HEK293 (cell line): ENCODE data around the gene TNXB.
A peak's percentile ranks its signal among the peaks of the same experiment; 100 is the strongest.

Experiments
- CTCF ChIA-PET: fragments of 350-600 bp; formaldehyde crosslinking; extraction: SDS; loops from one replicate; lab custom pipeline; 2021; ENCODE audit warnings: antibody characterized with exemption; lab: Yijun Ruan, JAX
- POLR2A ChIA-PET: fragments of 300-600 bp; formaldehyde crosslinking; extraction: SDS; loops from one replicate; lab custom pipeline; 2020; ENCODE audit warnings: antibody characterized with exemption, inconsistent platforms; lab: Yijun Ruan, JAX
- H3K27ac ChIP-seq: fragments of 200-500 bp; sonication (Bioruptor generic); 2 replicates; pipeline ENCODE4 v1.5.1; 2014; ENCODE audit warnings: low read depth, low read length, control low read depth, inconsistent platforms; ENCODE audit errors: extremely low read depth
- H3K36me3 ChIP-seq, 2 experiments: fragments of 200-500 bp in 1 of 2; sonication (Bioruptor generic) in 1 of 2; 1 replicate in 1 of 2; 2 replicates in 1 of 2; pipeline ENCODE4 v1.5.1; 2014 to 2017; ENCODE audit warnings: inconsistent platforms in 2 of 2, low read length in 2 of 2; ENCODE audit not compliant: control insufficient read depth in 2 of 2, insufficient read depth in 1 of 2
- H3K4me1 ChIP-seq: fragments of 200-500 bp; sonication (Bioruptor generic); 2 replicates; pipeline ENCODE4 v1.5.1; 2014; ENCODE audit warnings: mild to moderate bottlenecking, low read length, inconsistent platforms; ENCODE audit not compliant: control insufficient read depth, insufficient read depth
- H3K4me3 ChIP-seq: 2 replicates; pipeline ENCODE4 v1.5.1; 2011; ENCODE audit warnings: low read depth, mild to moderate bottlenecking, control low read depth, low read length, moderate library complexity
- H3K9me3 ChIP-seq: fragments of 200-500 bp; sonication (Bioruptor generic); 2 replicates; pipeline ENCODE4 v1.5.1; 2014; ENCODE audit warnings: low read depth, low read length, inconsistent platforms; ENCODE audit not compliant: control insufficient read depth, insufficient read depth
- HOXA7 ChIP-seq: sonication (generic); formaldehyde crosslinking; IDR thresholded peaks from 2 replicates; pipeline ENCODE4 v1.8.1; 2022; ENCODE audit warnings: missing genetic modification reagents, borderline replicate concordance
- KLF17 ChIP-seq: fragments of 450-650 bp; formaldehyde crosslinking; IDR thresholded peaks from 2 replicates; pipeline ENCODE4 v1.5.1; 2016; ENCODE audit warnings: missing biosample characterization, missing genetic modification characterization
- KLF9 ChIP-seq: fragments of 450-650 bp; formaldehyde crosslinking; IDR thresholded peaks from 2 replicates; pipeline ENCODE4 v1.5.1; 2016; ENCODE audit warnings: missing biosample characterization, missing genetic modification characterization, low read depth
- PATZ1 ChIP-seq: fragments of 450-650 bp; formaldehyde crosslinking; IDR thresholded peaks from 2 replicates; pipeline ENCODE4 v1.5.1; 2016; ENCODE audit warnings: missing biosample characterization, missing genetic modification characterization
- PBX3 ChIP-seq: sonication (generic); formaldehyde crosslinking; IDR thresholded peaks from 2 replicates; pipeline ENCODE4 v1.8.1; 2022; ENCODE audit warnings: mild to moderate bottlenecking, moderate library complexity, missing genetic modification reagents
- SP7 ChIP-seq: fragments of 450-650 bp; formaldehyde crosslinking; IDR thresholded peaks from 2 replicates; pipeline ENCODE4 v1.5.1; 2016; ENCODE audit warnings: missing biosample characterization, missing genetic modification characterization
- ZBTB26 ChIP-seq: fragments of 450-650 bp; formaldehyde crosslinking; optimal IDR thresholded peaks from 2 replicates; pipeline ENCODE3; 2016; ENCODE audit warnings: missing biosample characterization, mild to moderate bottlenecking, missing genetic modification characterization
- ZNF10 ChIP-seq: fragments of 450-650 bp; formaldehyde crosslinking; IDR thresholded peaks from 2 replicates; pipeline ENCODE4 v1.5.1; 2017; ENCODE audit warnings: missing biosample characterization, missing genetic modification characterization
- ZNF112 ChIP-seq: fragments of 450-650 bp; formaldehyde crosslinking; IDR thresholded peaks from 2 replicates; pipeline ENCODE4 v1.5.0; 2017; ENCODE audit warnings: missing biosample characterization, missing genetic modification characterization
- ZNF202 ChIP-seq: fragments of 450-650 bp; formaldehyde crosslinking; IDR thresholded peaks from 2 replicates; pipeline ENCODE4 v1.5.1; 2016; ENCODE audit warnings: missing biosample characterization, missing genetic modification characterization, borderline replicate concordance
- ZNF473 ChIP-seq: fragments of 450-650 bp; formaldehyde crosslinking; IDR thresholded peaks from 2 replicates; pipeline ENCODE4 v1.5.1; 2017; ENCODE audit warnings: missing biosample characterization, missing genetic modification characterization
- ZNF558 ChIP-seq: fragments of 450-650 bp; formaldehyde crosslinking; IDR thresholded peaks from 2 replicates; pipeline ENCODE4 v1.5.1; 2016; ENCODE audit warnings: missing biosample characterization, missing genetic modification characterization
- ZNF776 ChIP-seq: fragments of 450-650 bp; formaldehyde crosslinking; IDR thresholded peaks from 2 replicates; pipeline ENCODE4 v1.5.0; 2017; ENCODE audit warnings: missing biosample characterization, missing genetic modification characterization, borderline replicate concordance
- ZSCAN18 ChIP-seq: fragments of 450-650 bp; formaldehyde crosslinking; IDR thresholded peaks from 2 replicates; pipeline ENCODE4 v1.5.1; 2016; ENCODE audit warnings: missing biosample characterization, missing genetic modification characterization
- ZSCAN5A ChIP-seq: fragments of 450-650 bp; formaldehyde crosslinking; IDR thresholded peaks from 2 replicates; pipeline ENCODE4 v1.5.1; 2016; ENCODE audit warnings: missing biosample characterization, missing genetic modification characterization

Gene TNXB

GRCh38 chr6:32108094-32108627 is 977 bp downstream of the TNXB start (continued):
- no peak for TF ChIP-seq ZNF202 (tag by site-specific recombination)
- no peak for TF ChIP-seq HOXA7 (CRISPR knock-in tag)
- TF ChIP-seq SP7, result no peak; the same call in 1 of the 2 replicates
- TF ChIP-seq ZNF558 (tag by site-specific recombination), result no peak
- no peak for TF ChIP-seq ZSCAN18 (tag by site-specific recombination)
- TF ChIP-seq ZSCAN5A (tag by site-specific recombination), result no peak
- TF ChIP-seq ZNF112 (tag by site-specific recombination), result no peak
- TF ChIP-seq KLF9 (tag by site-specific recombination), result no peak
- no peak for TF ChIP-seq ZBTB26 (tag by site-specific recombination)
- no peak for TF ChIP-seq ZNF473 (tag by site-specific recombination)
- no peak for TF ChIP-seq ZNF776 (tag by site-specific recombination)
- no peak for TF ChIP-seq ZNF10
- TF ChIP-seq PATZ1 (tag by site-specific recombination), result peak; percentile 22; the same call in 1 of the 2 replicates
- TF ChIP-seq, all 188 proteins: peak for 8

- peaks cover 0 to 6% of the 10 kb centered on the region in 2 experiments; a peak in 1 of 3 replicates for H3K36me3 ChIP-seq
- H3K9me3 ChIP-seq, result no peaks in the 10 kb centered on the region
- peaks cover 9% of the 10 kb centered on the region; the same call in 1 of the 2 replicates for H3K4me1 ChIP-seq
- H3K4me3 ChIP-seq, result no peak overlapping the region
- H3K27ac ChIP-seq, result no peak overlapping the region
- POLR2A ChIA-PET, result interaction anchor here (0.9 kb wide), 1 partner anchor 12 kb away, joined by 3 read pairs; no protein-coding TSS in a partner anchor
- CTCF ChIA-PET, result interaction anchor here (1.5 to 5.9 kb wide), 2 partner anchors 10 to 13 kb away, joined by 4 to 45 read pairs; no protein-coding TSS in a partner anchor
- TF ChIP-seq KLF17 (tag by site-specific recombination) (peak; percentile 94), PBX3 (no peak)
- TF ChIP-seq, all 188 proteins: peak for 1
Observed at GRCh38 chr6:32107406-32107805, 1.7 kb downstream of the TNXB start.
